GM23248 (cell line): ENCODE measurements around the gene GATA5. TPM values are rescaled to one million over a fixed set of nuclear protein-coding genes. Genes with fewer than 3 reads are reported as not detected.

Experiments used
- DNase-seq: peaks from one replicate; pipeline ENCODE4 v3.0.0-alpha.2; 2015
- H2AFZ ChIP-seq: fragments of 200-600 bp; sonication (generic); 2 replicates; pipeline ENCODE4 v1.6.1; 2016; ENCODE audit warnings: antibody characterized with exemption
- H3F3A ChIP-seq: fragments of 200-600 bp; sonication (generic); 2 replicates; pipeline ENCODE4 v1.6.1; 2016; ENCODE audit warnings: mild to moderate bottlenecking, antibody characterized with exemption, mixed run types; ENCODE audit not compliant: insufficient read depth
- H3K27ac ChIP-seq: fragments of 200-600 bp; sonication (generic); 2 replicates; pipeline ENCODE4 v1.5.1; 2016; ENCODE audit warnings: mild to moderate bottlenecking
- H3K27me3 ChIP-seq: fragments of 200-600 bp; sonication (generic); replicated peaks from 2 replicates; pipeline ENCODE4 v1.6.1; 2016; ENCODE audit warnings: mild to moderate bottlenecking; ENCODE audit not compliant: insufficient read depth
- H3K36me3 ChIP-seq: fragments of 200-600 bp; sonication (generic); 2 replicates; pipeline ENCODE4 v1.6.1; 2016; ENCODE audit warnings: low read depth, mild to moderate bottlenecking
- H3K4me1 ChIP-seq: fragments of 200-600 bp; sonication (generic); 2 replicates; pipeline ENCODE4 v1.6.1; 2016; ENCODE audit warnings: mild to moderate bottlenecking; ENCODE audit not compliant: insufficient read depth
- H3K4me2 ChIP-seq: fragments of 200-600 bp; sonication (generic); one replicate; pipeline ENCODE4 v1.6.1; 2016; ENCODE audit warnings: mild to moderate bottlenecking; ENCODE audit not compliant: unreplicated experiment
- H3K4me3 ChIP-seq: fragments of 200-600 bp; sonication (generic); 2 replicates; pipeline ENCODE4 v1.5.1; 2016; ENCODE audit warnings: mild to moderate bottlenecking
- H3K79me2 ChIP-seq: fragments of 200-600 bp; sonication (generic); 2 replicates; pipeline ENCODE4 v1.6.1; 2016; ENCODE audit warnings: mild to moderate bottlenecking; ENCODE audit not compliant: insufficient read depth
- H3K9ac ChIP-seq: fragments of 200-600 bp; sonication (generic); 2 replicates; pipeline ENCODE4 v1.6.1; 2016; ENCODE audit warnings: mild to moderate bottlenecking
- H3K9me2 ChIP-seq: fragments of 200-600 bp; sonication (generic); 2 replicates; pipeline ENCODE4 v1.6.1; 2016; ENCODE audit warnings: mixed run types, mild to moderate bottlenecking, moderate library complexity; ENCODE audit not compliant: insufficient read depth
- H3K9me3 ChIP-seq: fragments of 200-600 bp; sonication (generic); one replicate; pipeline ENCODE4 v1.6.1; 2017; ENCODE audit warnings: low read depth
- H4K20me1 ChIP-seq: fragments of 200-600 bp; sonication (generic); 2 replicates; pipeline ENCODE4 v1.6.0; 2016; ENCODE audit not compliant: insufficient read depth
- EZH2 ChIP-seq: fragments of 200-600 bp; sonication (generic); IDR thresholded peaks from 2 replicates; pipeline ENCODE4 v1.6.1; 2018; ENCODE audit warnings: antibody characterized with exemption, mild to moderate bottlenecking; ENCODE audit not compliant: insufficient read depth, poor library complexity, severe bottlenecking
- EZH2phosphoT487 ChIP-seq: fragments of 200-600 bp; sonication (generic); IDR thresholded peaks from 2 replicates; pipeline ENCODE4 v1.6.1; 2018; ENCODE audit warnings: antibody characterized with exemption, moderate library complexity, mild to moderate bottlenecking, low read depth; ENCODE audit not compliant: insufficient read depth
- WGBS, 2 experiments: methylation state at CpG; one replicate each; pipeline ENCODE4 v1.1.6; 2015 to 2017; ENCODE audit warnings: low lambda C conversion rate in 2 of 2, low coverage in 1 of 2; ENCODE audit errors: missing lambda C conversion rate in 2 of 2; 5-methylcytosine and 5-hydroxymethylcytosine counted together
- in situ Hi-C: fragments of 300-500 bp; cut with MboI; formaldehyde crosslinking; loops from 2 replicates; pipeline ENCODE4 v1.15.0; 2020
- polyA plus RNA-seq: library from polyadenylated mRNA; unstranded; fragments of >200 nt; fragmentation: Nextera tagmentation; extraction: Ambion mirVana; gene quantifications from 2 replicates; pipeline ENCODE4 v1.2.1, GENCODE V29; 2016
- total RNA-seq: library from RNA; depleted of rRNA; stranded (reverse); fragments of >200 nt; shearing (Covaris generic); gene quantifications from 2 replicates; pipeline ENCODE4 v1.2.3, GENCODE V29; 2014

Gene GATA5
- total and polyA plus RNA-seq, 2 experiments from 2014 or later, result not detected

GRCh38 chr20:62464425-62464770 is 11.4 kb downstream of the GATA5 start:
- no peaks in the 10 kb centered on the region for H3K36me3 ChIP-seq
- no peak overlapping the region for H3K27ac ChIP-seq
- no peaks in the 10 kb centered on the region for H3K79me2 ChIP-seq
- H3F3A ChIP-seq, result no peaks in the 10 kb centered on the region
- H3K4me2 ChIP-seq, result no peak overlapping the region
- no peak for DNase-seq
- 53 to 69% methylated on average over 10 of the region's 10 CpGs for WGBS, 2 experiments
- TF ChIP-seq EZH2 (no peak), EZH2phosphoT487 (no peak)
- peaks cover 9% of the 10 kb centered on the region for H3K27me3 ChIP-seq
- no peaks in the 10 kb centered on the region for H3K9me2 ChIP-seq
- H2AFZ ChIP-seq, result no peak overlapping the region
- H3K9ac ChIP-seq, result no peak overlapping the region
- in situ Hi-C loops, result no loop called here
- no peak overlapping the region for H3K4me3 ChIP-seq
- no peaks in the 10 kb centered on the region for H3K9me3 ChIP-seq
- no peaks in the 10 kb centered on the region for H4K20me1 ChIP-seq
- H3K4me1 ChIP-seq, result no peaks in the 10 kb centered on the region

- no peaks in the 10 kb centered on the region for H4K20me1 ChIP-seq
- no peak overlapping the region for H3K4me2 ChIP-seq
- H3F3A ChIP-seq, result no peaks in the 10 kb centered on the region
- no peaks in the 10 kb centered on the region for H3K79me2 ChIP-seq
- H3K4me3 ChIP-seq, result no peak overlapping the region
- in situ Hi-C loops, result no loop called here
- H3K27me3 ChIP-seq, result peaks cover 7% of the 10 kb centered on the region
- H2AFZ ChIP-seq, result no peak overlapping the region
- no peaks in the 10 kb centered on the region for H3K9me3 ChIP-seq
- TF ChIP-seq EZH2phosphoT487 (no peak), EZH2 (no peak)
- no peak overlapping the region for H3K9ac ChIP-seq
- H3K36me3 ChIP-seq, result no peaks in the 10 kb centered on the region
- DNase-seq, result no peak
- no peaks in the 10 kb centered on the region for H3K9me2 ChIP-seq
- 61 to 62% methylated on average over 25 of the region's 25 CpGs for WGBS, 2 experiments
- no peaks in the 10 kb centered on the region for H3K4me1 ChIP-seq
- no peak overlapping the region for H3K27ac ChIP-seq
Measured at GRCh38 chr20:62463651-62464424, 12.0 kb downstream of the GATA5 start.

- H2AFZ ChIP-seq, result no peak overlapping the region
Measured at GRCh38 chr20:62462976-62463592, 12.7 kb downstream of the GATA5 start.

GRCh38 chr20:62461834-62462233 is 14.0 kb downstream of the GATA5 start:
- 75 to 85% methylated on average over 10 to 13 of the region's 13 CpGs for WGBS, 2 experiments
- TF ChIP-seq EZH2, result no peak
- TF ChIP-seq EZH2phosphoT487, result no peak
- Histone ChIP-seq H3F3A (no peaks in the 10 kb centered on the region), H3K4me1 (no peaks in the 10 kb centered on the region), H3K9me2 (no peaks in the 10 kb centered on the region), H3K27ac (no peak overlapping the region), H4K20me1 (no peaks in the 10 kb centered on the region), H3K4me2 (no peak overlapping the region), H3K9me3 (no peaks in the 10 kb centered on the region), H3K4me3 (no peak overlapping the region), H3K9ac (no peak overlapping the region), H3K27me3 (no peaks in the 10 kb centered on the region; the same call in 1 of the 2 replicates), H2AFZ (no peak overlapping the region), H3K79me2 (no peaks in the 10 kb centered on the region), H3K36me3 (no peaks in the 10 kb centered on the region)
- no peak for DNase-seq
- in situ Hi-C loops, result no loop called here

More at GRCh38 chr20:62462976-62463592, 12.7 kb downstream of the GATA5 start:
- Histone ChIP-seq H3K4me3 (no peak overlapping the region), H4K20me1 (no peaks in the 10 kb centered on the region), H3K9ac (no peak overlapping the region), H3K9me2 (no peaks in the 10 kb centered on the region), H3K4me2 (no peak overlapping the region), H3K9me3 (no peaks in the 10 kb centered on the region), H3K79me2 (no peaks in the 10 kb centered on the region), H3K27me3 (no peaks in the 10 kb centered on the region; the same call in 1 of the 2 replicates), H3K27ac (no peak overlapping the region), H3F3A (no peaks in the 10 kb centered on the region), H3K36me3 (no peaks in the 10 kb centered on the region), H3K4me1 (no peaks in the 10 kb centered on the region)
- in situ Hi-C loops, result no loop called here
- DNase-seq, result no peak
- WGBS, 2 experiments, result 35% methylated on average over 10 to 15 of the region's 15 CpGs
- TF ChIP-seq EZH2, result no peak
- TF ChIP-seq EZH2phosphoT487, result no peak
